Osteoblast (primary cell): ENCODE results near the gene LITAF. TPM values are rescaled to one million over a fixed set of nuclear protein-coding genes. Genes with fewer than 3 reads are reported as not detected.
A peak's percentile ranks its signal among the peaks of the same experiment; 100 is the strongest.
"Not testable (repeated sequence)": the region's sequence is repeated elsewhere in the genome, so short reads cannot be mapped to it uniquely, and the experiment has no call there.

Experiments used
- DNase-seq: peaks from one replicate; pipeline ENCODE4 v3.0.0; 2011; ENCODE audit warnings: low spot score, mixed read lengths; ENCODE audit not compliant: insufficient read length; ENCODE audit errors: missing footprints
- H2AFZ ChIP-seq: 2 replicates; pipeline ENCODE4 v1.6.0; 2011; ENCODE audit warnings: mild to moderate bottlenecking, low read length
- H3K27ac ChIP-seq: 2 replicates; pipeline ENCODE4 v1.5.1; 2011; ENCODE audit warnings: mild to moderate bottlenecking, low read depth, low read length, moderate library complexity
- H3K27me3 ChIP-seq: 2 replicates; pipeline ENCODE4 v1.6.0; 2012; ENCODE audit warnings: mild to moderate bottlenecking, control low read depth, inconsistent platforms, low read length, moderate library complexity; ENCODE audit not compliant: insufficient read depth
- H3K36me3 ChIP-seq: 2 replicates; pipeline ENCODE4 v1.5.1; 2011; ENCODE audit warnings: mild to moderate bottlenecking, low read length, control low read depth, moderate library complexity; ENCODE audit not compliant: insufficient read depth
- H3K4me1 ChIP-seq: 2 replicates; pipeline ENCODE4 v1.5.1; 2011; ENCODE audit warnings: mild to moderate bottlenecking, low read length, control low read depth, moderate library complexity; ENCODE audit not compliant: insufficient read depth
- H3K4me2 ChIP-seq: 2 replicates; pipeline ENCODE4 v1.6.0; 2011; ENCODE audit warnings: mild to moderate bottlenecking, low read length; ENCODE audit not compliant: insufficient read depth
- H3K4me3 ChIP-seq: fragments of 200-600 bp; sonication (generic); 3 replicates; pipeline ENCODE4 v1.5.1; 2012; ENCODE audit warnings: mild to moderate bottlenecking, low read length, inconsistent platforms; ENCODE audit not compliant: insufficient read depth
- H3K79me2 ChIP-seq: 2 replicates; pipeline ENCODE4 v1.6.0; 2012; ENCODE audit warnings: mild to moderate bottlenecking, low read length, control low read depth, inconsistent platforms; ENCODE audit not compliant: insufficient read depth
- H3K9me3 ChIP-seq: 2 replicates; pipeline ENCODE4 v1.5.1; 2011; ENCODE audit warnings: low read depth, low read length, control low read depth
- H4K20me1 ChIP-seq: 2 replicates; pipeline ENCODE4 v1.6.0; 2012; ENCODE audit warnings: mild to moderate bottlenecking, low read length, control low read depth; ENCODE audit not compliant: insufficient read depth
- CTCF ChIP-seq: IDR thresholded peaks from 2 replicates; pipeline ENCODE4 v1.5.1; 2011; ENCODE audit warnings: mild to moderate bottlenecking, low read depth, low read length, moderate library complexity; ENCODE audit errors: extremely low read depth
- total RNA-seq: library from RNA; depleted of rRNA; stranded (reverse); fragments of >200 nt; gene quantifications from 2 replicates; pipeline ENCODE4 v1.2.3, GENCODE V29; 2012

Gene LITAF
- total RNA-seq, 1 donor: 33.3 TPM

- no peak overlapping the region for H3K27ac ChIP-seq
- no peak overlapping the region for H3K4me3 ChIP-seq
- TF ChIP-seq CTCF: no peak
- peaks cover 27% of the 10 kb centered on the region for H3K4me1 ChIP-seq
- DNase-seq: no peak
- H4K20me1 ChIP-seq: peaks cover 40% of the 10 kb centered on the region
- H3K79me2 ChIP-seq: peaks cover 80% of the 10 kb centered on the region
- H3K9me3 ChIP-seq: peaks cover 2% of the 10 kb centered on the region
- H3K4me2 ChIP-seq: no peak overlapping the region
- H3K36me3 ChIP-seq: no peaks in the 10 kb centered on the region
- no peak overlapping the region for H2AFZ ChIP-seq
- no peaks in the 10 kb centered on the region for H3K27me3 ChIP-seq
These were observed 4.4 kb downstream of the LITAF start for GRCh38 chr16:11582157-11582814.

DNA sequence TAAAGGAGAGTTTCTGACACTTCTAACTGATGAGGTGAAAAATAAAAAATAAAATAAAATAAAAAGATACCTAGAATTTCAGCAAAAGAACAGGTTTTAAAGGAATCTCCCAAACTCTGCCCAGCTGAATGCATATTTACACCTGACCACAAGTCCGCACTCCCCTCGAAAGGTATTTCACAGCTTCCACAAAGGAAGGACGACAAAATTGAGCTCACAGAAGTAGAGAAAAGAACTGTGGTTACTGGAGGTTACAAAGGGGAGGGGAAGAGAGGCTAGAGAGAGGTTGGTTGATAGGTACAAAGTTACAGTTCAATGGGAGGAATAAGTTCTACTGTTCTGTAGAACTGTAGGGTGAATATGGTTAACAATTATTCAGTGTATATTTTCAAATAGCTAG, 5.0 kb downstream of the LITAF start:
- no peak overlapping the region for H3K4me2 ChIP-seq
- no peak overlapping the region for H3K27ac ChIP-seq
- H3K79me2 ChIP-seq: peaks cover 86% of the 10 kb centered on the region
- no peak overlapping the region for H2AFZ ChIP-seq
- no peak for TF ChIP-seq CTCF
- H3K36me3 ChIP-seq: no peaks in the 10 kb centered on the region
- DNase-seq: peak; percentile 75
- H3K27me3 ChIP-seq: no peaks in the 10 kb centered on the region
- H3K9me3 ChIP-seq: peaks cover 2% of the 10 kb centered on the region
- H3K4me3 ChIP-seq: no peak overlapping the region
- peaks cover 25% of the 10 kb centered on the region for H3K4me1 ChIP-seq
- H4K20me1 ChIP-seq: peaks cover 46% of the 10 kb centered on the region

DNA sequence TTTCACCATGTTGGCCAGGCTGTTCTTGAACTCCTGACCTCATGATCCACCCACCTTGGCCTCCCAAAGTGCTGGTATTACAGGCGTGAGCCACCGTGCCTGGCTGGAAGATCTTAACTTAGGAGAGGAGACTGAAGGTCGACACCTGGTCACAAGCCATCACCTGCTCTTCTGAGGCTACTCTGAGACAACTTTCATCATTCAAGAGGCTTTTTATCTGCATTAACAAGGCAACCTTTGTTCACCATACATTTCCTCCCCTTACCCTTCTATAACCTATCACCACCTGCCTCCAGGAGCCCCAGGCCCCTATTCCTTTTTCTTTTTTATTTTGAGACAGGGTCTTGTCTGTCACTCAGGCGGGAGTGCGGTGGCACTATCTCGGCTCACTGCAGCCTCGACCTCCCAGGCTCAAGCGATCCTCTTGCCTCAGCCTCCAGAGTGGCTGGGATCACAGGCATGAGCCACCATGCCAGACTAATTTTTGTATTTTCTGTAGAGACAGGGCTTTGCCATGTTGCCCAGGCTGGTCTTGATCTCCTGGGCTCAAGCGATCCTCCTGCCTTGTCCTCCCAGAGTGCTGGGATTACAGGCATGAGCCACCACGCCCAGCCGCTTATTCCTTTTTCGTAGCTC, 6.2 kb downstream of the LITAF start:
- peaks cover 2% of the 10 kb centered on the region for H3K9me3 ChIP-seq
- H3K36me3 ChIP-seq: no peaks in the 10 kb centered on the region
- H4K20me1 ChIP-seq: peaks cover 44% of the 10 kb centered on the region
- H3K27me3 ChIP-seq: no peaks in the 10 kb centered on the region
- H3K4me3 ChIP-seq: no peak overlapping the region
- peaks cover 83% of the 10 kb centered on the region for H3K79me2 ChIP-seq
- TF ChIP-seq CTCF: no peak
- no peak for DNase-seq
- H3K4me2 ChIP-seq: no peak overlapping the region
- H2AFZ ChIP-seq: no peak overlapping the region
- peaks cover 23% of the 10 kb centered on the region for H3K4me1 ChIP-seq
- no peak overlapping the region for H3K27ac ChIP-seq

- not testable (repeated sequence) for H2AFZ ChIP-seq, H3K4me3 ChIP-seq, H3K36me3 ChIP-seq, DNase-seq, H3K4me2 ChIP-seq, H3K9me3 ChIP-seq, H3K4me1 ChIP-seq, H3K27me3 ChIP-seq, H3K27ac ChIP-seq
- Histone ChIP-seq H4K20me1 (peaks cover 32% of the 10 kb centered on the region), H3K79me2 (peaks cover 76% of the 10 kb centered on the region)
These were observed 9.4 kb downstream of the LITAF start for GRCh38 chr16:11577290-11577660.
